NCI-H82 treated with DMSO at 0.1 percent for 48 hours (cell line): ENCODE results near the gene MS4A7.
"Not testable (repeated sequence)": the region's sequence is repeated elsewhere in the genome, so short reads cannot be mapped to it uniquely, and the experiment has no call there.

ENCODE experiments used
- DNase-seq: peaks from one replicate; lab custom pipeline; 2025; ENCODE audit not compliant: unreplicated experiment; lab: John Stamatoyannopoulos, UW

Gene MS4A7

DNA sequence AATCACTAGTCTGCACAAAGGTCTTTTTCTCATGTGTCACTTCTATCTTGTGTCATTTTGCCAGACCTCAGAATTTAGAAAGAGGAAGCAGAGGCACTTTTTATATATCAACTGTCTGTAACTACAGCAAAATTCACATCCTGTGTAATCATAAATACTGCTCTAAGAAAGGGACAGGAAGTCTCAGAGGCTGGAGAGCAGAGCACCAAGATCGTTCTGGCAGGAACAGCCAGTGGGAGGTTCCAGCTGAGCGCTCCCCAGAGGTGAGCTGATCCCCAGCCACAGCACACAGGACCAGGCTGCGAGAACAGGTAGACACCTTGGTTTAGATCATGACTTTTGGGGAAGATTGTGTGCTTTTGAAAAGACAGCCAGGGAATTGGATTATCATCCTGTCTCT is at the start of gene MS4A7:
TSS of gene MS4A7 (plus strand) at position 179 of the 400 bp plus-strand sequence. CDS start 4,610 bp downstream, outside the sequence.
- DNase-seq, result no peak

- DNase-seq, result no peak
Observed at GRCh38 chr11:60332846-60333245, 45.5 kb upstream of the MS4A7 start.

DNA sequence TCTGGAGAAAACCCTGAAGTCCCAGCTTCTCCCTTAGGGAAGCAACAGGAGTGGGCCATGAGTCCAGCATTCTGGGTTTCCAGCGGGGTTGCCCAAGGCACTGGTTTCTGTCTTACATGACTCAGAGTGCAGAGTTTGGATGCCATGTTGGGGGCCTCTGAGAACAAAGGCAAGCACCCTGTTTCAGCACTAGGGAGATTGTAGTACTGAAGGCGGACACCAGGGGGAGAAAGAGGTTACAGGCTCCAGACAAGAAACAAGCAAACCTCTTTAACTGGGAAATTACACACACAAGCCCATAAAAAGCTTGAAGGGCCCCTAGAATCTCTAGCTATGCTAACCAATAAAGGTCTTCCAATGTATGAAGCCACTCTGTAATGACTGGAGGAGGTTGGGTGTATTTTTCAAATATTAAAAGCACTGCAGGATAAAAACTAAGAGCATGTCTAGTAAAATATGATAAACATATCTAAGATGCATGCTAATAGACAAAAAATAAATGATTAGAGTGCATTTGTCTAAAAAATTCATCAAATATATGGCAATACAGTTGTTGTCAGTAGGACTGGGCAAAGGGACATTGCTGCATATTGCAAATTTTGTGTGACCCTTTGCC is 44.2 kb upstream of the MS4A7 start:
- peak; percentile 4 for DNase-seq

GRCh38 chr11:60336767-60337391 is 41.5 kb upstream of the MS4A7 start:
- no peak for DNase-seq

DNA sequence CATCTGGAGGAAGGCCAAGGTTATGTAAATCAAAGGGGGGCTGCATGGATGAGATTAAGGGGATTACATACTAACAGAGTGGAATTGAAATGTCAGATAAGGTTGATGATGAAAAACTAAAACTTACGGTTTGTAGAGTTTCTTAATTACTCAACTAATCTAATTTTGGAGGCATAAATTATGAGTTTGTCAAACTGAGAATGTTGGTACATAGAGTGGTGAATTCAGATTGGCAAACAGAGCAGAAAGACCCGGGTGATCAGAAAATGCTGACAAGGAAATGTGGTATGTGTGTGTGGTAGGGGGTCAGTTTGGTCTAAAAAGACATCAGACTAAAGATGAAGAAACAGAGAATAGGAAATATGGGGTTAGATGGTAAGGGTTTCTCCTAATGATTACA is 40.3 kb upstream of the MS4A7 start:
- DNase-seq, result no peak

- DNase-seq, result no peak
Observed at GRCh38 chr11:60339356-60339755, 39.0 kb upstream of the MS4A7 start.

DNA sequence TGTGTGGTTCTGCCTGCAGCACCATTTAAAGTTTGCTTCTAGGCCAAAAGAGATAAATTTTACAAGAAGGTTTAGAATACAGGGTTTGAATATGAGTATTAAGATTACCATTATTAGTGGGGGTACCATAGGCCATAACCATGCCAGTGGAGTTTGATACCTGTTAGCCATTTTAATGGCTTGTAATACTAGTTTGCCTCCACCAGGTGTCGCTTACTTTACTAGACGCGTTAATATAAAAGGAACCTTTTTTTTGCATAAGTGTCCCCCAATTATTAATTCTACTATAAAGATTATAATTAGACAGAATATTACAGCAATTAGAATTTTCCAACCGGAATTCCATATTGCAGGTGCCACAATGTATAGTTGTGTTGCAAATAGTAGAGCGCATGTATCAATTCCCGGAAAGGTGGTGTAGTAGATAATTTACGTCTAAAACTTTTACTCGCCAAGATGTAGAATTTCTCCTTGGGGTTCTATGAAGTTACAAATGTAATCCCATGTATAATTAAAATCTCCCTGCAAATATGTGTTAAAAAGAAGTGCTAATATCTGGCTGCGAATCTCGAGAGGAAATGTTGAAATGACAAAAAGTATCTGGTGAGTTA is 35.1 kb upstream of the MS4A7 start:
- DNase-seq, result no peak

DNA sequence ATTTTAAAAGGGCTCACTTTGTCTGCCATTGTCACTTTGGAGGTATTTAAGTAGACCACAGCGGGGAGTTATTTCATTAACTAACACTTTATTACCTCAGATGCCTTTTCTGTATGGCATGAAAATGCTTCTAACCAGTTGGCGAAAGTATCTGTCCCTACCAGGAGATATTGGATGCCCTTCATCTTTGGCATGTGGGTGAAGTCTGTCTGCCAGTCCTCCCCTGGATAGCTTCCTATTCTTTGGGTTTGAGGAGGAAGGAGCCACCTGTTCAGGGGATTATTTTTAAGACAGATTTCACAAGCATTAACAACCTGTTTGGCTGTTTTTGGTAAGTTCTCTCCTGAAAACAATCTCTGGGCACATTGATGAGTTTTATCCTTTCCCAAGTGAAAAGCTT is 34.2 kb upstream of the MS4A7 start:
- DNase-seq, result no peak

DNA sequence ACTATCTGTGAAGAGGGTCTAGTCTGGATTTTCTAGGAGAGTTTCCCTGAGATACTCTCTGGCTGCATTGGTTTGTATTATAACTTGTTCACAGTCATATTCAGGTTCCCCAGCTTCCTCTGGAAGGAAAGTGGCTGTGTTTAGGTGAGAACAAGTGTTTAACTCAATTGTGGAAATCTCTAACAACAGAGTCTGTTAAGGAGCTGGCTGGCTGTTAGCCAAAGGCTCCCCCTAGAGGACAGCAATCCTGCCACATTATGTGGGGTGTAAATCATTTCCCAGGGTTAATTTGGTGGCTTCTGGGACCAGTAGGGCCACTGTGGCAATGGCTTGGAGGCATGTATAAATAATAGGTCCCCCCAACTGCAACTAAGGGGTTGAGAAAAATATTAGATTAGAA is 32.8 kb upstream of the MS4A7 start:
- no peak for DNase-seq

DNA sequence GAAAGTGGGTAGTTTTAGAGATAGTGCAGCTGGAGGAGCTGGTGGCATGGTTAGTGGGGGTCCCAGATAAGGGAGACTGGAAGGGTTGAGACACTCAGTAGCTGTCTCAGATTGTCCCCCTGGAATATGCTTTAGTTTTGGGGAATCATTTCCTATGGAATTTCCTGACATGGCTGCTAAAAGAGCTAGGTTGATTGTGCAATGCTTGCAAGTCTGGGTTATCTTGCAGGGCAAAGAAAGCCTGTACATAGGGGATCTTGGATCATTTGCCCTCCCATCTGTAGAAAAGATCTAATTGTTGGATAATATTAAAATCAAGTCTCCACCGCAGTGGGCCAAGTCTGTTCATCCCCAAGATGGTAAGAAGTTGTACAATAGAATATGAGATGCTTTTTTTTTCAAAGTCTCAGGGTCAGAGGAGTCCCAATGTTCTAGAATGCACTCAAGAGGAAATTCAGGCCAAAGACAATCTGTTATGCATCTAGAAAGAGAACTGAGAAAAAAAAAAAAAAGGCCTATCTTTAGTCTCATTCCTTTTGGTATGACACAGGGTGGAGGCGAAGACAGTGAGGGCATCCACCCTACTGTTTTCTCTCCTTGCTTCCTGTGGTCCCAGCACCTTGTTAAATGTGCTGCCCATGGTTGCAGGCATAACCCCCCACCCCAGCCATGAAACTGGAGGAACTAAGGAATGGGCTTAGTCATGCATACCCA is 31.1 kb upstream of the MS4A7 start:
- no peak for DNase-seq

DNA sequence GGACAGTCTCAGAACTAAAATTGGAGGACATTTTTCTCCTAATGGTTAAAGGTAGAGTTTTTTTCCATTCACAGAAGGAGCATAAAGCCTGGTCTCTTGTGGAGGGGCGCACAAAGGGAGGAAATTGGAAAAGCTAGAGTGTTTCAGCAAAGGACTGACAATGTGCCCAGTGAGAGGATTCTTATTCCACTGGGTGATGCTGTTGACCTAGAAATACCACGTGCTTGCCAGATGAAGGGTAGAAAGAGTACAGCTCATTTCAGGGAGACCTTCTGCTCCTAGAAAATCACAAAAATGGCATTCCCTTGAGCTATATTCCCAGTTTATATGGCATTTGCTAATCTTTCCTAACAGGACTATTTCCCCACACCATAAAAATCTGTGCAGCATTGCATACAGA is 30.2 kb upstream of the MS4A7 start:
- no peak for DNase-seq

- no peak for DNase-seq
Observed at GRCh38 chr11:60349990-60350389, 28.3 kb upstream of the MS4A7 start.

- DNase-seq, result no peak
Observed at GRCh38 chr11:60357771-60358170, 20.6 kb upstream of the MS4A7 start.

DNA sequence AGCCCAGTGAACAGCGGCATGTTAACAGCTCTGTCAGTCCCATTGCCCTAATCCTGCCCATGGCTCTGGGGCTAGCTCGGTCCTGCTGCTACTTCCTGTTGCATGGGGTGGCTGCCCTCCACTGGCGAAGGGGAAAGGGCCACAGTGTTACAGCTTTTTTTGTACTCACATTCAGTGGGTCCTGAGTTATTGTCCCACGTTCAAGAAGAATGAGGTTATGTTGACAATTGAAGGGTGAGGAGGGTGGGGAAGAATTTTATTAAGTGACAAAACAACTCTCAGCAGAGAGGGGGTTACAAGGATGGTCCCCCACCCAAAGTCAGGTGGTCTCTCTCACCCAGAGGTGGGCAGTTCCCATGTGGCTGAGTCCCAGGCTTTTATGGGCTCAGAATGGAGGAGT is 17.7 kb upstream of the MS4A7 start:
- DNase-seq, result no peak

DNA sequence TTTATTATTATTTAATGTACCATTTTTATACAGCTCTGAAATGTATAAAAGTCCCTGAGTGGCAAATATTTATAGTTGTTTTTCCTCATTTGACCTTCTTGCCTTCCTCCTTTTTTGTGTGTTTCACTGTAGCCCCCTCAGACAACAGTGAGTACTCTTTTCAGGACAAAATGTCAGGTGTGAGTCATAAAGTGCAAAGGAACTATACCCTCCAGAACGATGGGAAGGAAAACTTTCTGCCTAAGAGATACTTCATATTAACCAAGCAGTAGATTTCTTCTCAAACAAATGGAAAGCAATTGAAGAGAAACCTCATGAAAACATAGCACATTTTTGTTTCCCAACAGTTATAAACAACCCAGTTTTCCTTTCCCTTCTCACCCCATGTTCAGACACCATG is 16.1 kb upstream of the MS4A7 start:
- no peak for DNase-seq

DNA sequence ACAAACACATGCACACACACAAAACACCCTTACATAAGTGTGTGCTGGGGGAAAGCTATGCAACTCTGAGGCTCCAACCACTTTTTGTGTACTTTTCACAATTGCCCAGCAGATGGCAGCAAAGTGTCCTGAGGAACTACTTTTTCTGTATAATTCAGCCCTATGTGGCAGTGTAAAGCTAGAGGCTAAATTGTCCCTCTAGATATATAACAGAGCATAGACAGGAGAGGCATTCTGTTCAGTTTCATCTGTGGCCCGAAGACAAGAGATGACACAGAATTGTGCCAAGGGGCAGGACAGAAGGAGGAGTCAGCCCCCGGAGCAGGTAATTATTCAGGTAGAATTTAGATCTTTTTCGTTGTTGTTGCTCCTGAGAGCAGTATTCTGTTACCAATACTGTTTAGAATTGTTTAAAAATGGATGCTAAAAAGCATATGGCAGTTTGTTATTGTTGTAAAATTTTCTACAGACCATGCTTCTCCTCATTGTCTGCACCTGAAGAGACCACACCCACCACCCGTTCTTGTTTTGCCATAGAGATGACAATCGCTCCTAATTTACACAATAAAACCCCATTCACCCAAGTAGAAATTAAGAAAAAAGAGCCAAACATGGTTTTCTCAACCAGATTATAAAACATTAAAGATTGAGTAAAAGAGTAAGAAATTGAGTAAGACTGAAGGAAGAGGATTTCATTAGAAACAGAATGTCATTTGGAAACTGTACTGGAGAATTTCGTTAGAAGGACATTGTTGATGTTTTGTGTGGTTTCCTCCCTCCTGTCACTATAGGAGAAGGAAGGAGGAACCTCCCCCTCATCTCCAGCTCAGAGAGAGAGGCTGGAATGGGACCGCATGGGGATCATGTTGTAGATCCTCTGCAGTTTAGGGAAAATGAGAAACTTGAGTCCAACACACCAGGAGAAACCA is 14.5 kb upstream of the MS4A7 start:
- DNase-seq, result peak; percentile 1

GRCh38 chr11:60366262-60366904 is 11.9 kb upstream of the MS4A7 start:
- not testable (repeated sequence) for DNase-seq

DNA sequence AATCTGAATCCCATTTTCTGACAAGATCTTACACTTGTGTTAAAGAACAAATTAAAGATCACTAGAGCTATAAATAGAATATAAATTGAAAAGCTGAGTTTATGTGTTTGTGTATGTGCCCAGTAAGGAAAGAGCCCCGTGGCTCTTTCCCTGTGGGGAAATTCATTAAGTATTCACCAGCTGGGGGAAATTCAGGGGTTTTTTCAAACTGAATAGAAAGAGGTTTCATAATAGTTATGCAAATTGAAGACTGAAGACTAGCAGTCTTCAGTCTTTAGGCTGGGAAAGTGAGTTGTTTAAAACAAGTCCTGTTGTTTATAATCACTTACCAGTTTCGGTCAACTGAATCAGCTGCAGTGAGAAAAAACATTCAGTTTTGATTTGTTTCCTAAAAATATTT is 11.3 kb upstream of the MS4A7 start:
- no peak for DNase-seq

DNA sequence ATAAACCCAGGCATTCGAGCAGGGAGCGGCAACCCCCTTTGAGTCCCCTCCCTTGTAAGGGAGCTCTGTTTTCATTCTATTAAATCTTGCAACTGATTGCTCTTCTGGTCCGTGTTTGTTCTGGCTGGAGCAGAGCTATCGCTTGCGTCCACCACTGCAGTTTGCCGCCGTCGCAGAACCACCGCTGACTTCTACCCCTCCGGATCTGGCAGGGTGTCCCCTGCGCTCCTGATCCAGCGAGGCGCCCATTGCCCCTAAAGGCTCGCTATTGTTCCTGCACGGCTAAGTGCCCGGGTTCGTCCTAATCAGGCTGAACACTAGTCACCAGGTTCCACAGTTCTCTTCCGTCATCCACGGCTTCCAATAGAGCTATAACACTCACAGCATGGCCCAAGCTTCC is 10.4 kb upstream of the MS4A7 start:
- no peak for DNase-seq

- DNase-seq, result no peak
Observed at GRCh38 chr11:60370252-60370810, 8.0 kb upstream of the MS4A7 start.
